Thyroid gland (tissue), 4 donors: ENCODE results near the gene EGR1. TPM values are rescaled to one million over a fixed set of nuclear protein-coding genes. Genes with fewer than 3 reads are reported as not detected.

Source experiments
- DNase-seq, 2 donors: peaks; one replicate each; pipeline ENCODE4 v3.0.0-alpha.2; 2019
- H3K27ac ChIP-seq, 3 donors: fragments of 200-600 bp; sonication (generic); 1 replicate in 2 of 3; 2 replicates in 1 of 3; pipeline ENCODE4 v1.5.1; 2016 to 2019; ENCODE audit warnings: mild to moderate bottlenecking in 1 of 3, moderate library complexity in 1 of 3
- H3K27me3 ChIP-seq: fragments of 200-600 bp; sonication (generic); one replicate; pipeline ENCODE4 v1.5.1; 2019
- H3K36me3 ChIP-seq, 2 donors: fragments of 200-600 bp; sonication (generic); one replicate each; pipeline ENCODE4 v1.5.1; 2016 to 2019
- H3K4me1 ChIP-seq, 2 donors: fragments of 200-600 bp; sonication (generic); one replicate each; pipeline ENCODE4 v1.5.1; 2017 to 2019
- H3K4me3 ChIP-seq, 3 donors: fragments of 200-600 bp; sonication (generic); replicated peaks in 1 of 3; 1 replicate in 2 of 3; 2 replicates in 1 of 3; pipeline ENCODE4 v1.5.1; 2016; ENCODE audit warnings: mild to moderate bottlenecking in 1 of 3
- H3K9me3 ChIP-seq: fragments of 200-600 bp; sonication (generic); one replicate; pipeline ENCODE4 v1.5.1; 2017
- POLR2A ChIP-seq, 2 donors: fragments of 450-650 bp; IDR thresholded peaks; one replicate each; pipeline ENCODE4 v1.6.1; 2017; ENCODE audit warnings: antibody characterized with exemption in 2 of 2, mild to moderate bottlenecking in 2 of 2, moderate library complexity in 1 of 2
- WGBS, 2 donors: methylation state at CpG; one replicate each; pipeline ENCODE4 v1.1.5; 2017; 5-methylcytosine and 5-hydroxymethylcytosine counted together
- intact Hi-C: fragments of 100-400 bp; cut with DNase I; formaldehyde crosslinking; loops from one replicate; pipeline ENCODE4 v1.15.1; 2023
- total RNA-seq, 4 donors: library from RNA; depleted of rRNA; stranded (reverse); fragments of >200 nt; gene quantifications; one replicate each; pipeline ENCODE4 v1.2.3, GENCODE V29; 2016
- TF ChIP-seq, protein P1 (sequence below), 6 experiments: fragments of 200-600 bp in 3 of 6; fragments of 450-650 bp in 3 of 6; sonication (generic) in 3 of 6; IDR thresholded peaks; one replicate each; pipeline ENCODE4 v1.5.1; 2016 to 2019; ENCODE audit warnings: antibody characterized with exemption in 6 of 6, mild to moderate bottlenecking in 2 of 6, inconsistent platforms in 1 of 6, moderate library complexity in 1 of 6

EGR1 gene
- total RNA-seq, 4 donors from 2014 or later = 5.1 to 72.3 (median 15.3) TPM

DNA sequence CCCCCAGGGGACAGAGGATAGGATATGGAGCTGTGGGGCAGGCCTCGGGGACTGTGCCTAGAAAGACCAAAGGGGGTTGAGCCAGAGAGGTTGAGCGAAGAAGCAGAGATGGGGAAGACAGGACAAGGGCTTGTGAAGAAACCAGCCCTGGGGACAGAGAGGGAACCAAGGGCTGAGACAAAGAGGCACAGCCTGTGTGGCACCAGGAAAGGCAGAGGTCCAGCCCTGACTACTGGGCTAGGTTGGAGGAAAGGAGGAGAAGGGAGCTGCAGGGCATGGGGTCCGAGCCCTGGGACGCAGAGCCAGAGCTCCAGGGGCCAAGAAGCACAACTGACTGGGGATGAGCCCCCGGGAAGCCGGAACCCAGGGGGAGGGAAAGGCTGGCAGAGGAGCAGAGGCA lies 17.2 kb upstream of the EGR1 start:
- TF ChIP-seq, protein P1, sequence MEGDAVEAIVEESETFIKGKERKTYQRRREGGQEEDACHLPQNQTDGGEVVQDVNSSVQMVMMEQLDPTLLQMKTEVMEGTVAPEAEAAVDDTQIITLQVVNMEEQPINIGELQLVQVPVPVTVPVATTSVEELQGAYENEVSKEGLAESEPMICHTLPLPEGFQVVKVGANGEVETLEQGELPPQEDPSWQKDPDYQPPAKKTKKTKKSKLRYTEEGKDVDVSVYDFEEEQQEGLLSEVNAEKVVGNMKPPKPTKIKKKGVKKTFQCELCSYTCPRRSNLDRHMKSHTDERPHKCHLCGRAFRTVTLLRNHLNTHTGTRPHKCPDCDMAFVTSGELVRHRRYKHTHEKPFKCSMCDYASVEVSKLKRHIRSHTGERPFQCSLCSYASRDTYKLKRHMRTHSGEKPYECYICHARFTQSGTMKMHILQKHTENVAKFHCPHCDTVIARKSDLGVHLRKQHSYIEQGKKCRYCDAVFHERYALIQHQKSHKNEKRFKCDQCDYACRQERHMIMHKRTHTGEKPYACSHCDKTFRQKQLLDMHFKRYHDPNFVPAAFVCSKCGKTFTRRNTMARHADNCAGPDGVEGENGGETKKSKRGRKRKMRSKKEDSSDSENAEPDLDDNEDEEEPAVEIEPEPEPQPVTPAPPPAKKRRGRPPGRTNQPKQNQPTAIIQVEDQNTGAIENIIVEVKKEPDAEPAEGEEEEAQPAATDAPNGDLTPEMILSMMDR (IDR thresholded peaks at IDR 0.05) = no peak
- no peak for TF ChIP-seq POLR2A (IDR thresholded peaks at IDR 0.05)
- intact Hi-C loops = no loop called here
- no peak overlapping the region for H3K4me3 ChIP-seq
- H3K4me1 ChIP-seq = peaks cover 0 to 10% of the 10 kb centered on the region in 2 donors
- no peaks in the 10 kb centered on the region for H3K36me3 ChIP-seq
- no peaks in the 10 kb centered on the region for H3K27me3 ChIP-seq
- H3K9me3 ChIP-seq = no peaks in the 10 kb centered on the region
- WGBS, 2 donors = 91% methylated on average over 6 of the region's 6 CpGs
- no peak for DNase-seq
- no peak overlapping the region for H3K27ac ChIP-seq

DNA sequence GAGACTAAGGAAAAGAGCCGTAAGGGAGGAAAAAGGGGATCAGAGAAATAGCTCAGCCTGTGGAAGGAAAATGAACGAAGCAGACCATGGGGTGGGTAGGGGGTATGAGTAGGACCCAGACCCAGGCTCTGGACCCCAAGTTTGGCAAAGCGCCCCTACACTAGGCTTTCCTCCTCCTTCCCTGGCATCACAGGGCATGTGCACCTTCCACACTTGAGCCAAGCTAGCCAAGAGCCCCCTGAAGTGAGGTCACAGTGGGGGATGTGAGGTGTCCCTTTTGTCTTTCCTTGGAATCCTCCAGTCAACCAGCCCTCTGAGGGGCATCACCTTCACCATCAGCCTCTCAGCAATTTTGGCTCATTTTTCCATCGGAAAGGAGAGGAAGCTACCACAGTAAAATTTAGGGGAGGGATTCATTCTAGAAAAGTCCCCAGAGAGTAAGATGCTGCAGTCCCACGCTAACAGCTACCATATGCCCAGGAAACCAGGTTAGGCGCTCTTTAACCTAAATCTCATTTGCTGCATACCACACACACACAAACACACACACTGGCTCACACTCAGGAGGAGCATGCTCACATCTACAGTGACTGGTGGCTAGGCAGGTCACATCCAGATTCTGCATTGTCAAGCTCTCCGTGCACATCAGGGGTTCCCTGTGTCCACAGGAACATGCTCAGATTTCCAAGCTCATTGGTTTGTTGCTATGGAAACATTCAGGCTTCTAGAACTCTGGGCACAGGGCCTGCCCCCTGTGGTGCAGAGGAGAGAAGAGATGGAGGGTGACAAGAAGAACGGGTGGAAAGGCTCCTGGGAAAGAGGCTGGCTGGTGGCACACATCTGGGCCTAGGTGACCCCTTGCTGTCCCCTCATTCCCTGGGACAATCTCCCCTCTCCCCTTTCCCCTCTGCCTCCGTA lies 16.5 kb upstream of the EGR1 start:
- no peaks in the 10 kb centered on the region for H3K9me3 ChIP-seq
- DNase-seq = peak; percentile 21 to 37
- TF ChIP-seq, protein P1 (IDR thresholded peaks at IDR 0.05) = no peak
- TF ChIP-seq POLR2A (IDR thresholded peaks at IDR 0.05) = no peak
- intact Hi-C loops = no loop called here
- no peaks in the 10 kb centered on the region for H3K27me3 ChIP-seq
- H3K27ac ChIP-seq = no peak overlapping the region
- peaks cover 0 to 10% of the 10 kb centered on the region in 2 donors for H3K4me1 ChIP-seq
- H3K36me3 ChIP-seq = no peaks in the 10 kb centered on the region
- 71 to 72% methylated on average over 9 of the region's 9 CpGs for WGBS, 2 donors
- no peak overlapping the region for H3K4me3 ChIP-seq

DNA sequence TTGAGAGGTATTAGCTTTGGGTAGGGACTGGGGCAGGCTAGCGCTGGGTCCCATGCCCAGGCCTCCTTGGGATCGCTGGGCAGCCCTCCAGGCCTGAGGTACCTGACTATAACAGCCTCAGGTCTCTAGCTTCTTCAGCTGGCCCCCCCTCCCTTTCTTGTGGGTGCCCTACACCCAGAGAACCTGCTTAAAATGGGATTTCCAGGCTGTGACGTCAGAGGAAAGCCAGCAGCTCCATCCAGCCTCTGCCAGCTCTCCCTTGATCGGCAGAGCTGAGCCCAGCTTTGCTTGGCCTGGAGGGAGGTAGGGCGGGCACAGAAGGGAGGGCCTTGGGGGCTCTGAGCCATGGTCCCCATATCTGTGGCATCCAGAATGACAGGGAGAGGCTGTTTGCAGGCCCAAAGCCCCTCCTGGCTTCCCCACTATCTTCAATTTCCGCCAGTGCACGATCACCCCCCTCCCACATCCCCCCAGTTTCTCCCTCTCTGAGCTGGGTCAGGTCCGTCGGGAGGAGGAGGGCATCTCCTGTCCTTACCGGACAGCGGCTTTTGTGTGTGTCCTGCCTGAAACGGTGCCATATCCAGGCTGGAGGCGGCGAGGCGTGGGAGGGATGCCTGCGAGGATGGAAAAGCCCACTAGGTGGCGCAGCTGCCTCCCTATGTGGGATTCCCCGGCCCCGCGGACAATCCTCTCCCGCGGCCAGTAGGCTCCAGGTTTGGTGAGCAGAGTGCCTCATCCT lies 15.6 kb upstream of the EGR1 start:
- TF ChIP-seq POLR2A (IDR thresholded peaks at IDR 0.05) = no peak
- TF ChIP-seq, protein P1 (IDR thresholded peaks at IDR 0.05) = peak; percentile 70 to 97 (median 95)
- H3K4me1 ChIP-seq = peaks cover 0 to 10% of the 10 kb centered on the region in 2 donors
- no peaks in the 10 kb centered on the region for H3K36me3 ChIP-seq
- H3K27ac ChIP-seq = no peak overlapping the region
- H3K27me3 ChIP-seq = no peaks in the 10 kb centered on the region
- DNase-seq = peak; percentile 89 to 91
- H3K9me3 ChIP-seq = no peaks in the 10 kb centered on the region
- H3K4me3 ChIP-seq = no peak overlapping the region
- WGBS, 2 donors = 15 to 21% methylated on average over 14 to 22 of the region's 22 CpGs
- intact Hi-C loops = loop anchor here (2.0 to 5.0 kb wide), 2 partner anchors 55 to 98 kb away; no protein-coding TSS in a partner anchor

DNA sequence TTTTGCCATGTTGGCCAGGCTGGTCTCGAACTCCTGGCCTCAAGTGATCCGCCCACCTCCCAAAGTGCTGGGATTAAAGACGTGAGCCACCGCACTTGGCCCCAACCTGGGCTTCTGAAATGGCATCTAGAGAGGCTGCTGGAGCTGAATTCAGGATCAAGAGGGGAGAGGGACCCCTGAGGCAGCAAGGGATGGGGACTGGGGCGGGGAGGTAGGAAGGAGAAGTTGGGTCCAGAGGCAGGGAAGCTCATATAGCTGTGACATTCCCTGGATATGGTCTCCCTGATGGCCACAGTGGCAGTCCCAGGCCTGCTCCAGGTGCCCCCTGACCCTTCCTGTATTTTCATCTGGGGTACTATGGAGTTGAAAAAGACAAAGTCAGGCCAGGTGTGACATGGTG lies 14.3 kb upstream of the EGR1 start:
- Histone ChIP-seq H3K4me1 (peaks cover 0 to 10% of the 10 kb centered on the region in 2 donors), H3K4me3 (no peak overlapping the region), H3K9me3 (no peaks in the 10 kb centered on the region), H3K27me3 (no peaks in the 10 kb centered on the region), H3K27ac (no peak overlapping the region), H3K36me3 (no peaks in the 10 kb centered on the region)
- WGBS, 2 donors = 95% methylated on average over 5 of the region's 5 CpGs
- TF ChIP-seq, protein P1 (IDR thresholded peaks at IDR 0.05) = no peak
- TF ChIP-seq POLR2A (IDR thresholded peaks at IDR 0.05) = no peak
- intact Hi-C loops = loop anchor here (2.0 to 5.0 kb wide), 2 partner anchors 54 to 96 kb away; no protein-coding TSS in a partner anchor
- no peak for DNase-seq
